ENCODE measurements around the gene LCAT.
"Not testable (repeated sequence)": the region's sequence is repeated elsewhere in the genome, so short reads cannot be mapped to it uniquely, and the experiment has no call there.

LCAT gene

GRCh38 chr16:67926181-67926750, 17.7 kb downstream of the LCAT start:
- H3K27me3 ChIP-seq (ENCODE audit: low read depth): no peaks in the 10 kb centered on the region
- no peak for DNase-seq (ENCODE audit: low spot score in 2 of 2)
- H3K4me3 ChIP-seq: no peak overlapping the region
- H3K36me3 ChIP-seq (replicated peaks): peaks cover 25% of the 10 kb centered on the region
- H3K9me3 ChIP-seq: no peaks in the 10 kb centered on the region
- no peaks in the 10 kb centered on the region for H3K4me1 ChIP-seq
- in situ Hi-C loops (cut with MboI; ENCODE audit: low sequenced_read_pairs): loop anchor here (5.0 kb wide), 1 partner anchor 259 kb away; the partner anchor contains the start of genes C16orf86 and ENKD1

GRCh38 chr16:67924140-67924906, 19.6 kb downstream of the LCAT start:
- Histone ChIP-seq H3K27me3 (ENCODE audit: low read depth) (no peaks in the 10 kb centered on the region), H3K4me3 (no peak overlapping the region), H3K9me3 (no peaks in the 10 kb centered on the region), H3K4me1 (no peaks in the 10 kb centered on the region), H3K36me3 (replicated peaks) (peaks cover 22% of the 10 kb centered on the region)
- DNase-seq (ENCODE audit: low spot score in 2 of 2): no peak
- in situ Hi-C loops (cut with MboI; ENCODE audit: low sequenced_read_pairs): no loop called here

- in situ Hi-C loops (cut with MboI; ENCODE audit: low sequenced_read_pairs): no loop called here
- no peak for DNase-seq (ENCODE audit: low spot score in 2 of 2)
- peaks cover 17% of the 10 kb centered on the region for H3K36me3 ChIP-seq (replicated peaks)
Observed at GRCh38 chr16:67923414-67924116, 20.4 kb downstream of the LCAT start.

GRCh38 chr16:67922740-67923139, 21.2 kb downstream of the LCAT start:
- no peaks in the 10 kb centered on the region for H3K9me3 ChIP-seq
- H3K4me1 ChIP-seq: no peaks in the 10 kb centered on the region
- H3K36me3 ChIP-seq (replicated peaks): peaks cover 13% of the 10 kb centered on the region
- in situ Hi-C loops (cut with MboI; ENCODE audit: low sequenced_read_pairs): no loop called here
- H3K27me3 ChIP-seq (ENCODE audit: low read depth): no peaks in the 10 kb centered on the region
- H3K4me3 ChIP-seq: no peak overlapping the region
- no peak for DNase-seq (ENCODE audit: low spot score in 2 of 2)

More at GRCh38 chr16:67923414-67924116, 20.4 kb downstream of the LCAT start:
- H3K9me3 ChIP-seq: no peaks in the 10 kb centered on the region
- H3K4me1 ChIP-seq: no peaks in the 10 kb centered on the region
- no peaks in the 10 kb centered on the region for H3K27me3 ChIP-seq (ENCODE audit: low read depth)
- no peak overlapping the region for H3K4me3 ChIP-seq

- H3K4me3 ChIP-seq: no peak overlapping the region
- peaks cover 10% of the 10 kb centered on the region for H3K36me3 ChIP-seq (replicated peaks)
- in situ Hi-C loops (cut with MboI; ENCODE audit: low sequenced_read_pairs): no loop called here
- no peaks in the 10 kb centered on the region for H3K9me3 ChIP-seq
- no peaks in the 10 kb centered on the region for H3K27me3 ChIP-seq (ENCODE audit: low read depth)
- no peak for DNase-seq (ENCODE audit: low spot score in 2 of 2)
- no peaks in the 10 kb centered on the region for H3K4me1 ChIP-seq
Observed at GRCh38 chr16:67922221-67922620, 21.7 kb downstream of the LCAT start.

- Histone ChIP-seq H3K4me1 (no peaks in the 10 kb centered on the region), H3K9me3 (no peaks in the 10 kb centered on the region), H3K4me3 (no peak overlapping the region), H3K36me3 (replicated peaks) (peaks cover 10% of the 10 kb centered on the region), H3K27me3 (ENCODE audit: low read depth) (no peaks in the 10 kb centered on the region)
- in situ Hi-C loops (cut with MboI; ENCODE audit: low sequenced_read_pairs): no loop called here
- DNase-seq (ENCODE audit: low spot score in 2 of 2): no peak
Observed at GRCh38 chr16:67919622-67920221, 24.2 kb downstream of the LCAT start.

- Histone ChIP-seq H3K9me3 (no peaks in the 10 kb centered on the region), H3K36me3 (replicated peaks) (peaks cover 2% of the 10 kb centered on the region; the same call in 1 of the 2 replicates), H3K27me3 (ENCODE audit: low read depth) (no peaks in the 10 kb centered on the region), H3K4me1 (no peaks in the 10 kb centered on the region), H3K4me3 (no peak overlapping the region)
- in situ Hi-C loops (cut with MboI; ENCODE audit: low sequenced_read_pairs): no loop called here
- no peak for DNase-seq (ENCODE audit: low spot score in 2 of 2)
Observed at GRCh38 chr16:67917852-67918236, 26.1 kb downstream of the LCAT start.

- H3K36me3 ChIP-seq (replicated peaks): peaks cover 2% of the 10 kb centered on the region; the same call in 1 of the 2 replicates
- in situ Hi-C loops (cut with MboI; ENCODE audit: low sequenced_read_pairs): no loop called here
- H3K4me3 ChIP-seq: no peak overlapping the region
- H3K9me3 ChIP-seq: no peaks in the 10 kb centered on the region
- H3K27me3 ChIP-seq (ENCODE audit: low read depth): no peaks in the 10 kb centered on the region
- H3K4me1 ChIP-seq: no peaks in the 10 kb centered on the region
- no peak for DNase-seq (ENCODE audit: low spot score in 2 of 2)
Observed at GRCh38 chr16:67917140-67917851, 26.6 kb downstream of the LCAT start.

GRCh38 chr16:67915831-67916723, 27.8 kb downstream of the LCAT start:
- in situ Hi-C loops (cut with MboI; ENCODE audit: low sequenced_read_pairs): no loop called here
- no peak overlapping the region for H3K4me3 ChIP-seq
- no peaks in the 10 kb centered on the region for H3K9me3 ChIP-seq
- no peaks in the 10 kb centered on the region for H3K4me1 ChIP-seq
- H3K27me3 ChIP-seq (ENCODE audit: low read depth): no peaks in the 10 kb centered on the region
- DNase-seq (ENCODE audit: low spot score in 2 of 2): no peak
- H3K36me3 ChIP-seq (replicated peaks): peaks cover 6% of the 10 kb centered on the region; the same call in 1 of the 2 replicates

- H3K9me3 ChIP-seq; in situ Hi-C loops (cut with MboI; ENCODE audit: low sequenced_read_pairs); H3K36me3 ChIP-seq (replicated peaks); H3K4me1 ChIP-seq; H3K27me3 ChIP-seq (ENCODE audit: low read depth); H3K4me3 ChIP-seq; DNase-seq (ENCODE audit: low spot score in 2 of 2): not testable (repeated sequence)
Observed at GRCh38 chr16:67915496-67915769, 28.5 kb downstream of the LCAT start.

GRCh38 chr16:67914758-67915495, 29.0 kb downstream of the LCAT start:
- H3K4me1 ChIP-seq: no peaks in the 10 kb centered on the region
- no peak overlapping the region for H3K4me3 ChIP-seq
- in situ Hi-C loops (cut with MboI; ENCODE audit: low sequenced_read_pairs): no loop called here
- H3K27me3 ChIP-seq (ENCODE audit: low read depth): no peaks in the 10 kb centered on the region
- no peaks in the 10 kb centered on the region for H3K9me3 ChIP-seq
- H3K36me3 ChIP-seq (replicated peaks): peaks cover 10% of the 10 kb centered on the region; the same call in 1 of the 2 replicates
- no peak for DNase-seq (ENCODE audit: low spot score in 2 of 2)

- no peaks in the 10 kb centered on the region for H3K4me1 ChIP-seq
- no peak overlapping the region for H3K4me3 ChIP-seq
- H3K9me3 ChIP-seq: no peaks in the 10 kb centered on the region
- in situ Hi-C loops (cut with MboI; ENCODE audit: low sequenced_read_pairs): no loop called here
- no peak for DNase-seq (ENCODE audit: low spot score in 2 of 2)
- H3K36me3 ChIP-seq (replicated peaks): peaks cover 7% of the 10 kb centered on the region; the same call in 1 of the 2 replicates
- no peaks in the 10 kb centered on the region for H3K27me3 ChIP-seq (ENCODE audit: low read depth)
Observed at GRCh38 chr16:67910158-67910557, 33.8 kb downstream of the LCAT start.

Data from HAP-1 (cell line).